Brain microvascular endothelial cell (primary cell): Measurements from ENCODE around the gene TTYH1.

ENCODE experiments used
- DNase-seq: peaks from one replicate; pipeline ENCODE4 v3.0.0-alpha.2; 2020
- H3K27ac ChIP-seq: fragments of 250-450 bp; sonication (Bioruptor Pico); 2 replicates; pipeline ENCODE4 v1.5.1; 2020; ENCODE audit warnings: mild to moderate bottlenecking, moderate library complexity
- H3K27me3 ChIP-seq: fragments of 250-450 bp; sonication (Bioruptor Pico); replicated peaks from 2 replicates; pipeline ENCODE4 v1.5.1; 2020; ENCODE audit warnings: mild to moderate bottlenecking
- H3K36me3 ChIP-seq: fragments of 250-450 bp; sonication (Bioruptor Pico); replicated peaks from 2 replicates; pipeline ENCODE4 v1.5.1; 2020; ENCODE audit warnings: mild to moderate bottlenecking
- H3K4me3 ChIP-seq: 2 replicates; pipeline ENCODE4 v1.5.1; 2011; ENCODE audit warnings: low read depth, mild to moderate bottlenecking, control low read depth, low read length, moderate library complexity
- CTCF ChIP-seq: IDR thresholded peaks from 2 replicates; pipeline ENCODE4 v1.5.1; 2011; ENCODE audit warnings: low read depth, mild to moderate bottlenecking, moderate library complexity, low read length, control low read depth, inconsistent platforms; ENCODE audit errors: missing control alignments
- in situ Hi-C: cut with HindIII; loops from 2 replicates; pipeline ENCODE4 v1.10.0; 2017; ENCODE audit warnings: low sequenced_read_pairs, low pct_ligation_motif_present

Gene TTYH1

GRCh38 chr19:54452626-54453025 is 37.4 kb downstream of the TTYH1 start:
- no peak for DNase-seq
- Histone ChIP-seq H3K36me3 (peaks cover 67% of the 10 kb centered on the region), H3K27me3 (no peaks in the 10 kb centered on the region), H3K27ac (no peak overlapping the region), H3K4me3 (no peak overlapping the region)
- in situ Hi-C loops: no loop called here
- TF ChIP-seq CTCF: no peak

- H3K27ac ChIP-seq: no peak overlapping the region
Observed at GRCh38 chr19:54453921-54454780, 38.9 kb downstream of the TTYH1 start.

GRCh38 chr19:54454781-54455675 is 39.8 kb downstream of the TTYH1 start:
- Histone ChIP-seq H3K4me3 (no peak overlapping the region), H3K27me3 (no peaks in the 10 kb centered on the region), H3K36me3 (peaks cover 89% of the 10 kb centered on the region), H3K27ac (no peak overlapping the region)
- no peak for DNase-seq
- TF ChIP-seq CTCF: no peak
- in situ Hi-C loops: no loop called here

More at GRCh38 chr19:54453921-54454780, 38.9 kb downstream of the TTYH1 start:
- TF ChIP-seq CTCF: no peak
- DNase-seq: no peak
- Histone ChIP-seq H3K4me3 (no peak overlapping the region), H3K27me3 (no peaks in the 10 kb centered on the region), H3K36me3 (peaks cover 82% of the 10 kb centered on the region)
- in situ Hi-C loops: no loop called here

GRCh38 chr19:54455786-54456422 is 40.6 kb downstream of the TTYH1 start:
- no peak for TF ChIP-seq CTCF
- in situ Hi-C loops: no loop called here
- Histone ChIP-seq H3K4me3 (no peak overlapping the region), H3K27ac (no peak overlapping the region), H3K27me3 (no peaks in the 10 kb centered on the region), H3K36me3 (peaks cover 92% of the 10 kb centered on the region)
- DNase-seq: no peak

GRCh38 chr19:54456423-54457373 is 41.4 kb downstream of the TTYH1 start:
- Histone ChIP-seq H3K36me3 (peaks cover 94% of the 10 kb centered on the region), H3K4me3 (no peak overlapping the region), H3K27ac (no peak overlapping the region), H3K27me3 (no peaks in the 10 kb centered on the region)
- in situ Hi-C loops: no loop called here
- no peak for DNase-seq
- TF ChIP-seq CTCF: no peak
